ENCODE measurements around the gene CELSR1.

Gene CELSR1

GRCh38 chr22:46424496-46424895 lies 112.9 kb downstream of the CELSR1 start:
- Histone ChIP-seq H3K27ac (ENCODE audit: low read depth, low read length) (no peak overlapping the region), H3K9ac (ENCODE audit: low read depth, low read length) (no peak overlapping the region), H3K4me3 (ENCODE audit: low read depth, low read length) (no peak overlapping the region), H3K27me3 (ENCODE audit: control insufficient read depth, insufficient read depth, low read length) (no peaks in the 10 kb centered on the region), H3K4me1 (ENCODE audit: control insufficient read depth, insufficient read depth, low read length) (no peaks in the 10 kb centered on the region), H3K9me3 (ENCODE audit: control insufficient read depth, insufficient read depth, low read length) (no peaks in the 10 kb centered on the region), H3K36me3 (ENCODE audit: control insufficient read depth, insufficient read depth, low read length) (no peaks in the 10 kb centered on the region)

DNA sequence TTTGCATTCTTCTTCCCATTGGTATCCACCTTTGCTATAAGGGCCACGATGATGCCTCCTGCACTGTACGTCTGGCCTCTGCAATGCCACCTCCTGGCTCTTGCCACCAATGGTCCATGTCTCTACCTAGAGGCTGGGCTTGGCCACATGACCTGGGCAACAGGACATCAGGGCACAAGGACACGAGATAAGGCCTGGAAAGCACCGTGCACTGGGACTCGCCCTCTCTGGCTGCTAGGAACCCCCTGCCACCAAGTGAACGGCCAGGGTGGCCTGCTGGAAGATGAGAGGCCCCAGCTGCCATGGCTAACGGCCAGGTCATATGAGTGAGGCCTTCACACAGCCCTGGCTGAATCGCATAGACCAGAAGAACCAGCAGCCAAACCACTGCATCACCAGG lies 114.5 kb downstream of the CELSR1 start:
- Histone ChIP-seq H3K9me3 (ENCODE audit: control insufficient read depth, insufficient read depth, low read length) (no peaks in the 10 kb centered on the region), H3K4me3 (ENCODE audit: low read depth, low read length) (no peak overlapping the region), H3K27ac (ENCODE audit: low read depth, low read length) (no peak overlapping the region), H3K4me1 (ENCODE audit: control insufficient read depth, insufficient read depth, low read length) (no peaks in the 10 kb centered on the region), H3K36me3 (ENCODE audit: control insufficient read depth, insufficient read depth, low read length) (no peaks in the 10 kb centered on the region), H3K9ac (ENCODE audit: low read depth, low read length) (no peak overlapping the region), H3K27me3 (ENCODE audit: control insufficient read depth, insufficient read depth, low read length) (no peaks in the 10 kb centered on the region)

DNA sequence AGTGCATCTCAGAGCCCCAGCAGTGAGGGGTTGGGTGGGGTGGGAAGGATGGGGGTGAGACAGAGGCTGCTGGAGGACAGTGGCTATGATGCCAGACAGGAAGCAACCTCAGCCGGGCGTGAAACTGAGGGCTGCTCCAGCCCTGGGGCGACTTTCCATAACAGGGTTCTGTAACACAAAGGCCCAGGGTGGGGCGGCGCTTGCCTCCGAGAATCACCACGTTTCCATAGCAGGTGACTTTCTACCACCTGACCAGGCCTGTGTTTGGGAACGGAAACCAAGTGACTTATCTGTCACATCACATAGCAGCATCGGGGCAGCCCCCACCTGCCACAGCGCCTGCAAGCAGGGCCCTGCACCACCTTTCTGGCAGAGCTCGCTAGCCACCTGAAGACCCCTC lies 116.2 kb downstream of the CELSR1 start:
- H3K27ac ChIP-seq (ENCODE audit: low read depth, low read length), result no peak overlapping the region
- no peaks in the 10 kb centered on the region for H3K27me3 ChIP-seq (ENCODE audit: control insufficient read depth, insufficient read depth, low read length)
- 0 out of 2 replicates have a peak, but pooled peaks cover 3% of the 10 kb centered on the region for H3K36me3 ChIP-seq (ENCODE audit: control insufficient read depth, insufficient read depth, low read length)
- no peak overlapping the region for H3K4me3 ChIP-seq (ENCODE audit: low read depth, low read length)
- H3K9me3 ChIP-seq (ENCODE audit: control insufficient read depth, insufficient read depth, low read length), result no peaks in the 10 kb centered on the region
- no peak overlapping the region for H3K9ac ChIP-seq (ENCODE audit: low read depth, low read length)
- H3K4me1 ChIP-seq (ENCODE audit: control insufficient read depth, insufficient read depth, low read length), result no peaks in the 10 kb centered on the region

DNA sequence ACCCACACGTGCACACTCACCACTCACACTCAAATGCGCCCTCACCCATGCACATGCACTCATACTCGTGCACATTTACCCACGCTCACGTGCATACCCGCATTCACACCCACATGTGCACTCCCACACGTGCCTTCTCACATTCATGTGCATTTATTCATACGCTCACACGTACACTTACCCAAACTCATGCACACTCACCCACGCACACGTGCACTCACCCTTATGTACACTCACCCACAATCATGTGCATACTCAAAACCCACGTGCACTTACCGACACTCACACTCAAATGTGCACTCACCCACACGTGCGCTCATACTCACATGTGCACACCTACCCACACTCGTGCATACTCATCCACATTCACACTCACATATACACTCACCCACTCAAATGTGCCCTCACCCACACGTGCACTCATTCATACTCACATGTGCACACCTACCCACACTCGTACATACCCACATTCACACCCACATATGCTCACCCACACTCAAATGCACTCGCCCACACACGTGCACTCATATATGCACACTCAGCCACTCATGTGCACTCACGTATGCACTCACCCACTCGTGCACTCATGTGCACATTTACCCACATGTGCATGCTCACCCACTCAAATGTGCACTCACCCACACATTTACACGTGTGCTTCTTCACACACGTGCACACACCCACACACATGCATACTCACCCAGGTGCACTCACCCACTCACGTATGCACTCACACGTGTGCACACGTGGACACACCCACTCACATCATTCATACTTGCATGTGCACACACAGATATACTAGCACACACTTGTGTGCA lies 117.5 kb downstream of the CELSR1 start:
- Histone ChIP-seq H3K4me3 (ENCODE audit: low read depth, low read length) (no peak overlapping the region), H3K27ac (ENCODE audit: low read depth, low read length) (no peak overlapping the region), H3K36me3 (ENCODE audit: control insufficient read depth, insufficient read depth, low read length) (0 out of 2 replicates have a peak, but pooled peaks cover 3% of the 10 kb centered on the region), H3K4me1 (ENCODE audit: control insufficient read depth, insufficient read depth, low read length) (no peaks in the 10 kb centered on the region), H3K9me3 (ENCODE audit: control insufficient read depth, insufficient read depth, low read length) (no peaks in the 10 kb centered on the region), H3K27me3 (ENCODE audit: control insufficient read depth, insufficient read depth, low read length) (no peaks in the 10 kb centered on the region), H3K9ac (ENCODE audit: low read depth, low read length) (no peak overlapping the region)

- H3K4me1 ChIP-seq (ENCODE audit: control insufficient read depth, insufficient read depth, low read length), result no peaks in the 10 kb centered on the region
Observed at GRCh38 chr22:46418827-46419226, 118.6 kb downstream of the CELSR1 start.

GRCh38 chr22:46417769-46418168 lies 119.7 kb downstream of the CELSR1 start:
- Histone ChIP-seq H3K27ac (ENCODE audit: low read depth, low read length) (no peak overlapping the region), H3K27me3 (ENCODE audit: control insufficient read depth, insufficient read depth, low read length) (no peaks in the 10 kb centered on the region), H3K9me3 (ENCODE audit: control insufficient read depth, insufficient read depth, low read length) (no peaks in the 10 kb centered on the region), H3K4me3 (ENCODE audit: low read depth, low read length) (no peak overlapping the region), H3K36me3 (ENCODE audit: control insufficient read depth, insufficient read depth, low read length) (0 out of 2 replicates have a peak, but pooled peaks cover 3% of the 10 kb centered on the region), H3K4me1 (ENCODE audit: control insufficient read depth, insufficient read depth, low read length) (no peaks in the 10 kb centered on the region), H3K9ac (ENCODE audit: low read depth, low read length) (no peak overlapping the region)

More at GRCh38 chr22:46418827-46419226, 118.6 kb downstream of the CELSR1 start:
- Histone ChIP-seq H3K27me3 (ENCODE audit: control insufficient read depth, insufficient read depth, low read length) (no peaks in the 10 kb centered on the region), H3K9me3 (ENCODE audit: control insufficient read depth, insufficient read depth, low read length) (no peaks in the 10 kb centered on the region), H3K9ac (ENCODE audit: low read depth, low read length) (no peak overlapping the region), H3K27ac (ENCODE audit: low read depth, low read length) (no peak overlapping the region), H3K4me3 (ENCODE audit: low read depth, low read length) (no peak overlapping the region), H3K36me3 (ENCODE audit: control insufficient read depth, insufficient read depth, low read length) (0 out of 2 replicates have a peak, but pooled peaks cover 3% of the 10 kb centered on the region)

GRCh38 chr22:46416891-46417580 lies 120.4 kb downstream of the CELSR1 start:
- Histone ChIP-seq H3K9me3 (ENCODE audit: control insufficient read depth, insufficient read depth, low read length) (no peaks in the 10 kb centered on the region), H3K4me1 (ENCODE audit: control insufficient read depth, insufficient read depth, low read length) (no peaks in the 10 kb centered on the region), H3K27me3 (ENCODE audit: control insufficient read depth, insufficient read depth, low read length) (no peaks in the 10 kb centered on the region), H3K36me3 (ENCODE audit: control insufficient read depth, insufficient read depth, low read length) (0 out of 2 replicates have a peak, but pooled peaks cover 3% of the 10 kb centered on the region), H3K4me3 (ENCODE audit: low read depth, low read length) (no peak overlapping the region), H3K27ac (ENCODE audit: low read depth, low read length) (no peak overlapping the region), H3K9ac (ENCODE audit: low read depth, low read length) (no peak overlapping the region)

DNA sequence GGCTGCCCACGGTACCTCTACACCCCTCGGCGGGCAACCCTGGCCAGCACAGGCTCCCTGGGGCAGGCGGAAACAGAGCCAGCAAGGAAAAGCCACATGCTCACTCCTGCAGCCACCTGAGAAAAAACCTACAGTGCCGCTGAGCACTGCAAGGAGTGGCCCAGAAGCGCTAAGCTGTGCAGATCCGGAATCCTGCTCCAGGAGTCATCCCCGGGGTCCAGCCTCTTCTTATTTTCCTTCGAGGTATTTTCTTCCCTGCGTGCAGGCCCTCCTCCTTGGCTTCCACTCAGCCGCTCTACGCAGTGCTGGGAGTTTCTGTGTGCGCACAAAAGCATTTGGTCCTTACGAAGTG lies 120.9 kb downstream of the CELSR1 start:
- Histone ChIP-seq H3K27ac (ENCODE audit: low read depth, low read length) (no peak overlapping the region), H3K9ac (ENCODE audit: low read depth, low read length) (no peak overlapping the region), H3K4me3 (ENCODE audit: low read depth, low read length) (no peak overlapping the region), H3K4me1 (ENCODE audit: control insufficient read depth, insufficient read depth, low read length) (no peaks in the 10 kb centered on the region), H3K27me3 (ENCODE audit: control insufficient read depth, insufficient read depth, low read length) (no peaks in the 10 kb centered on the region), H3K9me3 (ENCODE audit: control insufficient read depth, insufficient read depth, low read length) (no peaks in the 10 kb centered on the region), H3K36me3 (ENCODE audit: control insufficient read depth, insufficient read depth, low read length) (0 out of 2 replicates have a peak, but pooled peaks cover 3% of the 10 kb centered on the region)

DNA sequence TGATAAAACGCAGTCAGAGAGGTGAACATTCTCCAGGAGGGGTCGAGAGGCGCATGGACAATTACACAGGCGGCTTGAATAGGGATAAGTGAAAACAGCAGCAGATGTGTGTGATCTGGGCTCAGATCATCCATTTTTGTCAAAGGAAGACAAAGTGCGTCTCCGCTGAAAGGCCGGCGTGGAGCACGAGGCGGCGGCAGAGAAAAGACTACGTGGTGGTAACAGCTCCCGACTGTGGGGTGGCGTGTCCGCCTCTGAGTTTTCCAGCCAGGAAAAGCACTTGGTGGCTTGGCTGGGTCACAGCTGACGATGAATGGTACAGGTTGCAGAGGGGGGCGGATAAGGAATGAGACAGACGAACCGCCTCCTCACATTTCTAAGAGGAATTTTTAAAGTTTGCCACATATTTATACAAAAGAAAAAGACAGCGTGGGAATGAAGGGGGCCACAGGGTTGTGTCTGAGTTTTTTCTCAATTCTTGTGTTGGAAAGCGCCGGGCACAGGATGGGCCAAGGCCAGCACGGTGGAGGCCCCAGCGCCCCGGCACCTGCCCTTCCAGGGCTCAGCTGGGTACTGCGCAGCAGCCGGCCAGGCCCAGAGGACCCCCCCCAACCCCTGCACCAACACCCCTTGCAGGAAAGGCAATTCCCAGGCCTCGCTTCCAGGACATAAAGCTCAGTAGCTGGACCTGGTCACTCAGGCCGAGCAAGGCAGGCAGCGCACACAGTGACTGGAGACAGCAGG lies 121.5 kb downstream of the CELSR1 start:
- Histone ChIP-seq H3K4me3 (ENCODE audit: low read depth, low read length) (no peak overlapping the region), H3K27me3 (ENCODE audit: control insufficient read depth, insufficient read depth, low read length) (no peaks in the 10 kb centered on the region), H3K36me3 (ENCODE audit: control insufficient read depth, insufficient read depth, low read length) (0 out of 2 replicates have a peak, but pooled peaks cover 3% of the 10 kb centered on the region), H3K4me1 (ENCODE audit: control insufficient read depth, insufficient read depth, low read length) (no peaks in the 10 kb centered on the region), H3K27ac (ENCODE audit: low read depth, low read length) (no peak overlapping the region), H3K9ac (ENCODE audit: low read depth, low read length) (no peak overlapping the region), H3K9me3 (ENCODE audit: control insufficient read depth, insufficient read depth, low read length) (no peaks in the 10 kb centered on the region)

GRCh38 chr22:46414704-46415103 lies 122.7 kb downstream of the CELSR1 start:
- no peaks in the 10 kb centered on the region for H3K27me3 ChIP-seq (ENCODE audit: control insufficient read depth, insufficient read depth, low read length)
- H3K9ac ChIP-seq (ENCODE audit: low read depth, low read length), result no peak overlapping the region
- 0 out of 2 replicates have a peak, but pooled peaks cover 3% of the 10 kb centered on the region for H3K36me3 ChIP-seq (ENCODE audit: control insufficient read depth, insufficient read depth, low read length)
- H3K4me3 ChIP-seq (ENCODE audit: low read depth, low read length), result no peak overlapping the region
- H3K27ac ChIP-seq (ENCODE audit: low read depth, low read length), result no peak overlapping the region
- no peaks in the 10 kb centered on the region for H3K9me3 ChIP-seq (ENCODE audit: control insufficient read depth, insufficient read depth, low read length)
- H3K4me1 ChIP-seq (ENCODE audit: control insufficient read depth, insufficient read depth, low read length), result no peaks in the 10 kb centered on the region

All from HUES48 (cell line).